ENCODE results near the gene ZFP37.

ZFP37 gene

DNA sequence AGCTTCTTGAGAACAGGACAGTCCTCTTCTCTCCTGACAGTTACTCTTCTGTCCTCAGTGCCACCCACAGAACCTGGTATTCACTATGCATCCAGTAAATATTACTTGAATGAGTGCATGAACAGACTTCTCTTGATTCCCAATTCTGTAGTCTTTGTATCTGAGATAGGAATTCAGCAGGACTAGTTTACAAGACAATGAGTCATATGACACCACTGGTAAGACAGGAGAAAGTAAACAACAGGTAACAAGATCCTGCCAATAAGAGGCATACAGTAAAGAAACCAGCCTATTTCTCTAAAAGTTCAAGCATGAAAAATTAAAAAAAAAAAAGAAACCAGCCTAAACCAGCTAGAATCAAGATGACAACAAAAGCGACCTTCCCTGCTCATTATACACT is 50.7 kb downstream of the ZFP37 start:
- DNase-seq (ENCODE audit: low read depth in 1 of 2, low spot score in 1 of 2), result no peak
- no peak overlapping the region for H3K4me3 ChIP-seq (replicated peaks; ENCODE audit: insufficient read depth, low read length)
- no peak overlapping the region for H3K27ac ChIP-seq (replicated peaks)
- TF ChIP-seq, protein P1, sequence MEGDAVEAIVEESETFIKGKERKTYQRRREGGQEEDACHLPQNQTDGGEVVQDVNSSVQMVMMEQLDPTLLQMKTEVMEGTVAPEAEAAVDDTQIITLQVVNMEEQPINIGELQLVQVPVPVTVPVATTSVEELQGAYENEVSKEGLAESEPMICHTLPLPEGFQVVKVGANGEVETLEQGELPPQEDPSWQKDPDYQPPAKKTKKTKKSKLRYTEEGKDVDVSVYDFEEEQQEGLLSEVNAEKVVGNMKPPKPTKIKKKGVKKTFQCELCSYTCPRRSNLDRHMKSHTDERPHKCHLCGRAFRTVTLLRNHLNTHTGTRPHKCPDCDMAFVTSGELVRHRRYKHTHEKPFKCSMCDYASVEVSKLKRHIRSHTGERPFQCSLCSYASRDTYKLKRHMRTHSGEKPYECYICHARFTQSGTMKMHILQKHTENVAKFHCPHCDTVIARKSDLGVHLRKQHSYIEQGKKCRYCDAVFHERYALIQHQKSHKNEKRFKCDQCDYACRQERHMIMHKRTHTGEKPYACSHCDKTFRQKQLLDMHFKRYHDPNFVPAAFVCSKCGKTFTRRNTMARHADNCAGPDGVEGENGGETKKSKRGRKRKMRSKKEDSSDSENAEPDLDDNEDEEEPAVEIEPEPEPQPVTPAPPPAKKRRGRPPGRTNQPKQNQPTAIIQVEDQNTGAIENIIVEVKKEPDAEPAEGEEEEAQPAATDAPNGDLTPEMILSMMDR (IDR thresholded peaks at IDR 0.05; ENCODE audit: insufficient read depth, low read length), result no peak
- TF ChIP-seq SPI1 (IDR thresholded peaks at IDR 0.05; ENCODE audit: borderline replicate concordance, low read depth), result no peak
- TF ChIP-seq GABPA (IDR thresholded peaks at IDR 0.05; ENCODE audit: low read depth), result no peak
- TF ChIP-seq POLR2AphosphoS5 (IDR thresholded peaks at IDR 0.05; ENCODE audit: low read depth), result no peak
- TF ChIP-seq, protein P2, sequence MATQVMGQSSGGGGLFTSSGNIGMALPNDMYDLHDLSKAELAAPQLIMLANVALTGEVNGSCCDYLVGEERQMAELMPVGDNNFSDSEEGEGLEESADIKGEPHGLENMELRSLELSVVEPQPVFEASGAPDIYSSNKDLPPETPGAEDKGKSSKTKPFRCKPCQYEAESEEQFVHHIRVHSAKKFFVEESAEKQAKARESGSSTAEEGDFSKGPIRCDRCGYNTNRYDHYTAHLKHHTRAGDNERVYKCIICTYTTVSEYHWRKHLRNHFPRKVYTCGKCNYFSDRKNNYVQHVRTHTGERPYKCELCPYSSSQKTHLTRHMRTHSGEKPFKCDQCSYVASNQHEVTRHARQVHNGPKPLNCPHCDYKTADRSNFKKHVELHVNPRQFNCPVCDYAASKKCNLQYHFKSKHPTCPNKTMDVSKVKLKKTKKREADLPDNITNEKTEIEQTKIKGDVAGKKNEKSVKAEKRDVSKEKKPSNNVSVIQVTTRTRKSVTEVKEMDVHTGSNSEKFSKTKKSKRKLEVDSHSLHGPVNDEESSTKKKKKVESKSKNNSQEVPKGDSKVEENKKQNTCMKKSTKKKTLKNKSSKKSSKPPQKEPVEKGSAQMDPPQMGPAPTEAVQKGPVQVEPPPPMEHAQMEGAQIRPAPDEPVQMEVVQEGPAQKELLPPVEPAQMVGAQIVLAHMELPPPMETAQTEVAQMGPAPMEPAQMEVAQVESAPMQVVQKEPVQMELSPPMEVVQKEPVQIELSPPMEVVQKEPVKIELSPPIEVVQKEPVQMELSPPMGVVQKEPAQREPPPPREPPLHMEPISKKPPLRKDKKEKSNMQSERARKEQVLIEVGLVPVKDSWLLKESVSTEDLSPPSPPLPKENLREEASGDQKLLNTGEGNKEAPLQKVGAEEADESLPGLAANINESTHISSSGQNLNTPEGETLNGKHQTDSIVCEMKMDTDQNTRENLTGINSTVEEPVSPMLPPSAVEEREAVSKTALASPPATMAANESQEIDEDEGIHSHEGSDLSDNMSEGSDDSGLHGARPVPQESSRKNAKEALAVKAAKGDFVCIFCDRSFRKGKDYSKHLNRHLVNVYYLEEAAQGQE (IDR thresholded peaks at IDR 0.05; ENCODE audit: insufficient replicate concordance, low read depth), result no peak
- H3K27me3 ChIP-seq (ENCODE audit: insufficient read depth, poor library complexity, severe bottlenecking), result no peaks in the 10 kb centered on the region

GRCh38 chr9:112997236-112997941 is 59.1 kb downstream of the ZFP37 start:
- TF ChIP-seq, protein P1 (IDR thresholded peaks at IDR 0.05; ENCODE audit: insufficient read depth, low read length), result no peak
- TF ChIP-seq, protein P2 (IDR thresholded peaks at IDR 0.05; ENCODE audit: insufficient replicate concordance, low read depth), result no peak
- TF ChIP-seq POLR2AphosphoS5 (IDR thresholded peaks at IDR 0.05; ENCODE audit: low read depth) (no peak), GABPA (IDR thresholded peaks at IDR 0.05; ENCODE audit: low read depth) (no peak), SPI1 (IDR thresholded peaks at IDR 0.05; ENCODE audit: borderline replicate concordance, low read depth) (no peak)
- DNase-seq (ENCODE audit: low read depth in 1 of 2, low spot score in 1 of 2), result no peak
- Histone ChIP-seq H3K27me3 (ENCODE audit: insufficient read depth, poor library complexity, severe bottlenecking) (no peaks in the 10 kb centered on the region), H3K27ac (replicated peaks) (no peak overlapping the region), H3K4me3 (replicated peaks; ENCODE audit: insufficient read depth, low read length) (no peak overlapping the region)

Measured in HL-60 (cell line).